ENCODE measurements around the gene LATS2. TPM values are rescaled to one million over a fixed set of nuclear protein-coding genes. Genes with fewer than 3 reads are reported as not detected.

LATS2 gene
- total RNA-seq, 2 donors from 2014 or later: 6.8 to 7.2 TPM

GRCh38 chr13:21067848-21068247 is 6.5 kb upstream of the LATS2 start:
- peaks cover 14% of the 10 kb centered on the region for H3K4me1 Mint-ChIP-seq (ENCODE audit: low read depth)
- peaks cover 15% of the 10 kb centered on the region for H3K27me3 Mint-ChIP-seq (ENCODE audit: low read depth)
- DNase-seq: no peak
- no peak overlapping the region for H3K27ac Mint-ChIP-seq
- ATAC-seq (replicated peaks in 1 of 2): no peak
- H3K36me3 Mint-ChIP-seq (ENCODE audit: insufficient read depth in 2 of 2): peaks cover 0 to 1% of the 10 kb centered on the region in 2 donors
- no peaks in the 10 kb centered on the region for H3K9me3 Mint-ChIP-seq
- H3K4me3 Mint-ChIP-seq: no peak overlapping the region

GRCh38 chr13:21066946-21067345 is 5.6 kb upstream of the LATS2 start:
- ATAC-seq (replicated peaks in 1 of 2) (no peak), DNase-seq (no peak)
- peaks cover 24% of the 10 kb centered on the region for H3K27me3 Mint-ChIP-seq (ENCODE audit: low read depth)

GRCh38 chr13:21065686-21066085 is 4.3 kb upstream of the LATS2 start:
- H3K4me1 Mint-ChIP-seq (ENCODE audit: low read depth): peaks cover 6% of the 10 kb centered on the region
- H3K27ac Mint-ChIP-seq: no peak overlapping the region
- H3K9me3 Mint-ChIP-seq: no peaks in the 10 kb centered on the region
- H3K36me3 Mint-ChIP-seq (ENCODE audit: insufficient read depth in 2 of 2): peaks cover 1 to 2% of the 10 kb centered on the region in 2 donors
- H3K4me3 Mint-ChIP-seq: no peak overlapping the region
- H3K27me3 Mint-ChIP-seq (ENCODE audit: low read depth): peaks cover 30% of the 10 kb centered on the region
- ATAC-seq (replicated peaks in 1 of 2) (no peak), DNase-seq (no peak)

More at GRCh38 chr13:21066946-21067345, 5.6 kb upstream of the LATS2 start:
- Mint-ChIP-seq H3K4me1 (ENCODE audit: low read depth) (peaks cover 11% of the 10 kb centered on the region), H3K9me3 (no peaks in the 10 kb centered on the region), H3K27ac (no peak overlapping the region), H3K36me3 (ENCODE audit: insufficient read depth in 2 of 2) (no peaks in the 10 kb centered on the region), H3K4me3 (no peak overlapping the region)

- H3K36me3 Mint-ChIP-seq (ENCODE audit: insufficient read depth in 2 of 2): peaks cover 1 to 2% of the 10 kb centered on the region in 2 donors
- peak overlapping the region in 1 of 2 donors; percentile 93 for H3K4me3 Mint-ChIP-seq
- peaks cover 30% of the 10 kb centered on the region for H3K27me3 Mint-ChIP-seq (ENCODE audit: low read depth)
- no peak for DNase-seq
- peaks cover 6% of the 10 kb centered on the region for H3K4me1 Mint-ChIP-seq (ENCODE audit: low read depth)
- no peak for ATAC-seq (replicated peaks in 1 of 2)
- no peak overlapping the region for H3K27ac Mint-ChIP-seq
- H3K9me3 Mint-ChIP-seq: no peaks in the 10 kb centered on the region
Observed at GRCh38 chr13:21063031-21063430, 1.6 kb upstream of the LATS2 start.

- DNase-seq: peak; percentile 14 to 16
- peak overlapping the region; percentile 62 to 63 for H3K4me3 Mint-ChIP-seq
- H3K27me3 Mint-ChIP-seq (ENCODE audit: low read depth): peaks cover 30% of the 10 kb centered on the region
- peaks cover 1 to 2% of the 10 kb centered on the region in 2 donors for H3K36me3 Mint-ChIP-seq (ENCODE audit: insufficient read depth in 2 of 2)
- H3K4me1 Mint-ChIP-seq (ENCODE audit: low read depth): peaks cover 6% of the 10 kb centered on the region
- no peak overlapping the region for H3K27ac Mint-ChIP-seq
- ATAC-seq (replicated peaks in 1 of 2): peak; percentile 34 to 39
- H3K9me3 Mint-ChIP-seq: no peaks in the 10 kb centered on the region
Observed at GRCh38 chr13:21060338-21061028, 903 bp downstream of the LATS2 start.

GRCh38 chr13:21059641-21060337 is 1.6 kb downstream of the LATS2 start:
- Mint-ChIP-seq H3K9me3 (no peaks in the 10 kb centered on the region), H3K36me3 (ENCODE audit: insufficient read depth in 2 of 2) (peaks cover 1 to 2% of the 10 kb centered on the region in 2 donors), H3K27me3 (ENCODE audit: low read depth) (peaks cover 30% of the 10 kb centered on the region), H3K4me1 (ENCODE audit: low read depth) (peaks cover 6% of the 10 kb centered on the region), H3K27ac (no peak overlapping the region), H3K4me3 (peak overlapping the region; percentile 62 to 63)
- DNase-seq: no peak
- ATAC-seq (replicated peaks in 1 of 2): no peak

- H3K36me3 Mint-ChIP-seq (ENCODE audit: insufficient read depth in 2 of 2): peaks cover 1 to 2% of the 10 kb centered on the region in 2 donors
- ATAC-seq (replicated peaks in 1 of 2) (no peak), DNase-seq (no peak)
- H3K4me3 Mint-ChIP-seq: peak overlapping the region in 1 of 2 donors; percentile 49
- no peaks in the 10 kb centered on the region for H3K9me3 Mint-ChIP-seq
- H3K27ac Mint-ChIP-seq: no peak overlapping the region
- H3K4me1 Mint-ChIP-seq (ENCODE audit: low read depth): peaks cover 7% of the 10 kb centered on the region
- H3K27me3 Mint-ChIP-seq (ENCODE audit: low read depth): peaks cover 20% of the 10 kb centered on the region
Observed at GRCh38 chr13:21058361-21058760, 3.0 kb downstream of the LATS2 start.

- no peak overlapping the region for H3K4me3 Mint-ChIP-seq
- H3K27ac Mint-ChIP-seq: no peak overlapping the region
- H3K27me3 Mint-ChIP-seq (ENCODE audit: low read depth): no peaks in the 10 kb centered on the region
- no peaks in the 10 kb centered on the region for H3K36me3 Mint-ChIP-seq (ENCODE audit: insufficient read depth in 2 of 2)
- H3K9me3 Mint-ChIP-seq: no peaks in the 10 kb centered on the region
- peaks cover 7% of the 10 kb centered on the region for H3K4me1 Mint-ChIP-seq (ENCODE audit: low read depth)
- ATAC-seq (replicated peaks in 1 of 2) (no peak), DNase-seq (no peak)
Observed at GRCh38 chr13:21055511-21056045, 5.8 kb downstream of the LATS2 start.

GRCh38 chr13:21055016-21055415 is 6.4 kb downstream of the LATS2 start:
- no peak overlapping the region for H3K4me3 Mint-ChIP-seq
- peaks cover 10% of the 10 kb centered on the region for H3K4me1 Mint-ChIP-seq (ENCODE audit: low read depth)
- ATAC-seq (replicated peaks in 1 of 2) (no peak), DNase-seq (no peak)
- no peaks in the 10 kb centered on the region for H3K27me3 Mint-ChIP-seq (ENCODE audit: low read depth)
- H3K36me3 Mint-ChIP-seq (ENCODE audit: insufficient read depth in 2 of 2): no peaks in the 10 kb centered on the region
- H3K9me3 Mint-ChIP-seq: no peaks in the 10 kb centered on the region
- no peak overlapping the region for H3K27ac Mint-ChIP-seq

GRCh38 chr13:21054313-21054712 is 7.1 kb downstream of the LATS2 start:
- no peak overlapping the region for H3K4me3 Mint-ChIP-seq
- no peaks in the 10 kb centered on the region for H3K27me3 Mint-ChIP-seq (ENCODE audit: low read depth)
- H3K4me1 Mint-ChIP-seq (ENCODE audit: low read depth): peaks cover 10% of the 10 kb centered on the region
- H3K9me3 Mint-ChIP-seq: no peaks in the 10 kb centered on the region
- ATAC-seq (replicated peaks in 1 of 2) (no peak), DNase-seq (no peak)
- no peaks in the 10 kb centered on the region for H3K36me3 Mint-ChIP-seq (ENCODE audit: insufficient read depth in 2 of 2)
- no peak overlapping the region for H3K27ac Mint-ChIP-seq

GRCh38 chr13:21053231-21053630 is 8.2 kb downstream of the LATS2 start:
- Mint-ChIP-seq H3K36me3 (ENCODE audit: insufficient read depth in 2 of 2) (no peaks in the 10 kb centered on the region), H3K27me3 (ENCODE audit: low read depth) (no peaks in the 10 kb centered on the region), H3K9me3 (no peaks in the 10 kb centered on the region), H3K27ac (no peak overlapping the region), H3K4me1 (ENCODE audit: low read depth) (peaks cover 10% of the 10 kb centered on the region), H3K4me3 (no peak overlapping the region)
- ATAC-seq (replicated peaks in 1 of 2): peak in 1 of 2 donors; percentile 44
- DNase-seq: no peak

- no peak for ATAC-seq (replicated peaks in 1 of 2)
Observed at GRCh38 chr13:21051675-21052074, 9.7 kb downstream of the LATS2 start.

More at GRCh38 chr13:21051675-21052074, 9.7 kb downstream of the LATS2 start:
- Mint-ChIP-seq H3K36me3 (ENCODE audit: insufficient read depth in 2 of 2) (no peaks in the 10 kb centered on the region), H3K27me3 (ENCODE audit: low read depth) (no peaks in the 10 kb centered on the region), H3K4me3 (no peak overlapping the region), H3K27ac (no peak overlapping the region), H3K4me1 (ENCODE audit: low read depth) (peaks cover 10% of the 10 kb centered on the region), H3K9me3 (no peaks in the 10 kb centered on the region)
- DNase-seq: no peak

Data from activated T-cell treated with anti-CD3 and anti-CD28 coated beads, Interleukin-2, amount 50 U/mL, for 72 hours (primary cell).